Measurements from ENCODE around the gene PRKACA.

GRCh38 chr19:14159059-14159458 lies 41.5 kb upstream of the PRKACA start:
- TF ChIP-seq TCF3 (IDR thresholded peaks at IDR 0.05; ENCODE audit: borderline replicate concordance, insufficient read depth, low read depth, low read length) (no peak), CTCF (IDR thresholded peaks at IDR 0.05 in 2 of 3, conservative IDR thresholded peaks at IDR 0.05 in 1 of 3; ENCODE audit: control insufficient read depth in 2 of 3, extremely low read depth in 1 of 3, insufficient read depth in 1 of 3, low read depth in 3 of 3, low read length in 3 of 3) (no peak), ATF2 (IDR thresholded peaks at IDR 0.05; ENCODE audit: low read length) (no peak), NR2C1 (IDR thresholded peaks at IDR 0.05) (no peak), ELK1 (IDR thresholded peaks at IDR 0.05; ENCODE audit: low read depth, low read length) (no peak), HDAC6 (IDR thresholded peaks at IDR 0.05; ENCODE audit: unreplicated experiment) (no peak), USF1 (IDR thresholded peaks at IDR 0.05; ENCODE audit: borderline replicate concordance, extremely low read length, insufficient read depth, low read depth, low read length) (no peak), SUZ12 (IDR thresholded peaks at IDR 0.05; ENCODE audit: unreplicated experiment) (no peak), NKRF (conservative IDR thresholded peaks at IDR 0.05) (no peak), YY1 (IDR thresholded peaks at IDR 0.05; ENCODE audit: low read depth, low read length) (no peak), CEBPB (IDR thresholded peaks at IDR 0.05; ENCODE audit: borderline replicate concordance in 1 of 2, low read depth in 2 of 2, low read length in 2 of 2) (no peak), HDGF (IDR thresholded peaks at IDR 0.05) (no peak), POLR2AphosphoS5 (IDR thresholded peaks at IDR 0.05; ENCODE audit: low read length) (no peak)

Data from GM12878 (cell line).